ENCODE data around the gene GRID2.

GRID2 gene

DNA sequence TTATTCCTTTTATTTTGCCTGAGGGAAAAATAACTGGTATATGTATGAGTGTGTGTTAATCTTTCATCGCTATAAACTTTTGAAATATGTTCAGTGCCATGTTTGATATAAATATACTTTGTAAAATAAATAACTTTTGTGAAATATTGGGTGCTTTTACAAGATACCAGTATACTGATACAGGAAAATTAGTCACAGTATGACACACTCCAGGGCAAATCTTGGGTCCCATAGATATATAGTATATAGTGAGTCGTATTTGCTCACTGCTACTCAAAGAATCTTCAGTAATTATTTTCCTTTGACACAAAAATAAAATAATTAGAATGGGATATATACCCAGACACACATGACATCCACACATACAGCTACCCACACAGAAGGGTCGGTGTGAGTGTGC lies 472.3 kb downstream of the GRID2 start:
- no peak for DNase-seq

DNA sequence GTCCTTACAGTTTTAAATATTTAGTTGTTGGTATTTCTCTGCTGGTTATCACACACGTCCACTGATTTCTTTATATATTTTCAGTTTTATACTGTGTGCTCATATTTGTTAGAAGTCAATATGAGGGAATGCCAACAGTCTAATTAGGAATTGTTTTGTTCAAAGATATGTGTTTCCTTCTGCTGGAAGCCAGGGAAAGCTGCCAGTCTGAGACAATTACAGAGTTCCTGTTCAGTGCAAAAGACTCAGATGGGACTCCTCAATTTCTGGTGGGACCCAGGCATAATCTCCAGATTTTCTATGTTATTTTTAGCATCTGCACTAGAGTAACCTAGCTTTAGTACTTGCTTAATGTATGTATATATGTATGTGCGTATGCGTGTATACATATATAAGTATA lies 486.0 kb downstream of the GRID2 start:
- no peak for DNase-seq

DNA sequence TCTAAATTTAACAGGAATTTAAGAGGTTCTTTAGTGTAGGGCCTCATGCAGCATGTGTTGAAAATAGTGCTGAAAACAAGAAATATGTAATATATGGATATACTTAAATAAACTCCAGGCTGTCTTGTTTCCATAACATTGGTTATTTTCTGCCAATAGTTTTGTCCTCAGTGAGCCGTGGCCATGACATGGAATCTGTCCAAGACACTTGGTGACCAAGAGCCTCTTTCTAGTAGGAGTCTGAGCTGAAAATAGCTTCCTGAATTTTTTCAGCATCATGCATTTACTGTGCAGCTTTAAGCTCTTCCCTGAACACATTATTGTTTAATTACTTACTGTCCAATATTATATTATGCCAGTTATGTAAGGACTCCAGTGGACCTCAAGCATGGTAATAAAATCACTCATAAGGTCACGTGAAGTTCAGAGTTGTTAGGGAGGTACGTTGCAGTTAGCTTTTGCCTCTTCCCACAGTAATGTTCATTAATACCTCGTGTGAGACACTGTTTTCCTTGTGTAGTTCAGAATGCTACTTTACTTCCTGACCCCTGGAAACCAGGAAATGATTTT lies 488.2 kb downstream of the GRID2 start:
- DNase-seq = no peak

DNA sequence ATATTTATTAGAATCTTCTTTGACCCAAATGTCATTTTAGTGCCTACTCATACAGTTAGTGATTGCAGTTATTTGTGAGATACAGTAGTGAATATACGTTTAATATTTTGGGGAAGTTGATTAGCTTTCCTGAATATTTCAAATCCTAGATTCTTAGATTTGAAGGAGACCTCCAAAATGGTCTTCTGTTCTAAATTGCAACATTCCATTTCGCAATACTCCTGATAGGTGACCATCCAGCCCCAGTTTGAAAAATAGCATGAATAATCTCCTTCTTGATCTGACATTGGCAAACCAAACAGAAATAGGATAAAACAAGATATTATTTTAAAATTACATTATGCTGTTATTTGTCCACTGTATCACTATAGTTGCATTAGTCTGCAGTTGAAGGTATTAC lies 505.6 kb downstream of the GRID2 start:
- DNase-seq = no peak

DNA sequence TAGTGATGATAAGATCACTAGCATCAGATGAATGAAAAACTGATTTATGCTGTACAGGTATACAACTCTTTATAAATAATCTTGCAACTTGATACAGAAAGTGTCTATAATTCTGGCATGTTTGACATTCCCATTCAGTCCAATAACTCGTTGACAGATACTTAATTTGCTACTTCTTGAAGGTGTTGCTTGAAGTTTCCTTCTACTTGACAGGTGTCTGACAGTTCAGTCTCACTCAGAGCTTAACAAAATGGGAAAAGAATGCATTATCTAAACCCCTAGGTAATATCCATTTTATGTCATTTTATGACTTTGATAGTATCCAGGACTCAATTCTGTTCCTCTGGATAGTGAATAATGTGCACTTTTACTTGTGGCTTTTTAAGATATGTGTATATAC lies 508.9 kb downstream of the GRID2 start:
- DNase-seq = no peak

DNA sequence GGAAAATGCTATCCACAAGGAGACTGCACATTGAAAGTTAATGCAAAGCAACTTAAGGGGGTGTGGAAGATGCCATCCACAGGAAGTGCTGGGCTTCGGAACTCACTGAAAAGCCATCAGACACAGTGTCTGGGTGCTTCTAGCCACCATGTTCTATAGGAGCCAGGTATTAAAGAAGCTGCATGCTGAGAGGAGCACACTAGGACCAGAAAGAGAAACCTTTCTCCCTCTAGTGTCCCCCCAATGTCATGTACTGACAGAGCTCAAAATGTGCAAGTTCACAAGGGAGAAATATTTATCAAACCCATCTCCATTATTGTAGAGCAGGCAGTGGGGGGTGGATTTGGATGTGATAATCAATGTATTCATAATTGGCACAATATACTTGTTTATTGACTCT lies 510.9 kb downstream of the GRID2 start:
- DNase-seq = no peak

DNA sequence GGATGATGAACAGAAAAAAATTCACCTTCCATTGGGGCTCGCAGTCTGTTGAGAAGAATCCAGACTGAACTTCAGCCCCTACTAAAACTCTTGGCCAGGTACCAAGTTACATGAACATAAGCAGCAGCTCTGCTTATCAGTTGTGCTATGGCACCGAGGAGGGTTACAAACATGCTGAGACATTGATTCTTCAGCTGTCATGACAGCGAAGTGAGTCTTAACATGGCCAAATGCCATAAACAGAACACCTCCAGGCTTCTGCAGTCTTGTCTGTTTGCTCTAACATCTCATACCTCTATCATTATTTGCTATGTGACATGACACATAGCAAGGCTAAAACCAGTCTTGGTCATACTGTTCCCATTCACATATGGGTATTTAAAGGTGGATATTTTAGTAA lies 521.5 kb downstream of the GRID2 start:
- no peak for DNase-seq

DNA sequence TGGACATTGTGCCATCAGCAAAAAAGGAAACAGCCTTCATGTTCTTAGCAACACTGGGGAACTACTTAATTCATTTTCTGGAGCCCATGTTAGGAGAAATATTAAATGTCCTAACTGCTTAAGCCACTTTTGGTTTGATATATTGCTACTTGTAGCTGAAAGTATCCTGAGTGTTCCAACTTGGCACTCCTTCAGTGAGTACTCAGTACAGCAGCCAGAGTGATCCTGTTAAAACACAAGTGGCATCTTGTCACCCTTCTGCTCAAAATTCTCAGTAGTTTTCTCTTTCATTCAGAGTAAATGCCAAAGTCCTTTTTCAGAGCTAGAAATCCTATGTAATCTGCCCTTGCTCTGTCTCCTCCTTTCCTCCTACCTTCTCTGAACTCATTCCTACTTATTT lies 522.0 kb downstream of the GRID2 start:
- no peak for DNase-seq

DNA sequence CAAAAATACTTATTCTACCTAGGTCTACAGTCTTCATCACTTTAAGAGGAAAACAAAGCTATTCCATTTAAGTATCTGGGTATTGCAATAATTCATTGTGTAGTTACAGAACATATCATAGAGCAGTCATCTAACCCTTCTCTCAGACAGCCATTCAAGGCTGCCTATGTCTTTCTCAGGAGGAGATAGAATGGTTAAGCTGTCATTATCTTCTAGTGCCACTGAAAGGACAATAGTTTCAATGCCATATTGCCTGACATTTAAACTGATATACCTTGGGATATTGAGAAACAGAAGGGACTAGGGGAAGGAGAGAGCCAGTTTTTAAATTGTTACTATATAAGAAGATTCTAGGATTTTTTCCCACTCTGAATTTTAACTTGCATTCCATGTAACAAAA lies 527.0 kb downstream of the GRID2 start:
- DNase-seq = no peak

DNA sequence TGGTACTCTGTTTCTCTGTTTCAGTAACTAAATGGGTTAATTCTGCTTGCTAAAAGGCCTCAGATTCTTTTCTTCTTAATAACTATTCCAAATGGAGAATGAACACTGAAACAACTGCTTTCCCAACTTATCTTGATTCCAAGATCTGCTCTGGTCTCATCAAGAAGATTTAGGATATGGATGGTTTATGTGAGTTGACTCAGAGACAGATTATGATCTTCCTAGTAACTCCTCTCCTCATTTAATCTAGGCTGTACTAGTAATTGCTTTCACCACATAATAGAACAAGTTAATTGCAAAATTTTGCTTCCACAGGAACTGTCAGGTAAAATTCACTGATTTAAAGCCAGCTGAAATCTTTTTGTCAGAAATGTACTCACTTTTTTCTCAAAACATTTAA lies 537.1 kb downstream of the GRID2 start:
- DNase-seq = no peak

DNA sequence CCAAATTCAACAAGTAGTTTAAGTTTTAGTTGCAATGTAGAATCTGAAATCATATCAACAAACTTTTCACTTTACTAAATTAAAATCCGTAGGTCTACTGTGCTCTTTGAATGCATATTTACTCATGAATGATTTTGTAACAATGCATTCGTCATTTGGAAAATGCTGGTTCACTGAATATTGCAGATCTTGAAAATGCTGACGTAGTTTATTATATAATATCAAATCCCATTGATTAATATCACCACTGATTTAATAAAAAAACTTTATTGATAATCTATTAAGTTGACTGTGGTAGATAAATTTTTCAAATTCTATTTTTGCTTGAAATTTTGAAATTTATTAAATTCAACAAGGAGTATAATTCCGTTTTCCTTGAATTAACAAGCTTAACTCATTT lies 540.0 kb downstream of the GRID2 start:
- no peak for DNase-seq

DNA sequence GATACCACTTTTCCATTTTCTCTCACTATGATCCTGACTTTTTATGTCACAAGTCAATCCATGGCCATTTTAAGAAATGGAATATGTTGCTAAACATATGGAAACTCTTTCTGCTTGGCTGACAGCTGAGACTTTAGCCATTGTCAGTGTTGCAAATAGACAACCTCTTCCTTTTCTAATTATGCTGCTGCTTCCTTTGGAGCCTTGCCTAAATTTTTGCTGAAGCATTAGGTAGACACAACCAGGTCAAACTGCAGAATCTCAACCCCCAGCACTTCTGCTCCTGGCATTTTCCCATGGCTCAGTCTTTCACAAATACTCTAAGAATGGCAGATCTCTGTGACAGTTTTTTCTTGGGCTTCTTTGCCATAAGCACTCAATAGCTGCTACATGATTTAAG lies 543.3 kb downstream of the GRID2 start:
- no peak for DNase-seq

DNA sequence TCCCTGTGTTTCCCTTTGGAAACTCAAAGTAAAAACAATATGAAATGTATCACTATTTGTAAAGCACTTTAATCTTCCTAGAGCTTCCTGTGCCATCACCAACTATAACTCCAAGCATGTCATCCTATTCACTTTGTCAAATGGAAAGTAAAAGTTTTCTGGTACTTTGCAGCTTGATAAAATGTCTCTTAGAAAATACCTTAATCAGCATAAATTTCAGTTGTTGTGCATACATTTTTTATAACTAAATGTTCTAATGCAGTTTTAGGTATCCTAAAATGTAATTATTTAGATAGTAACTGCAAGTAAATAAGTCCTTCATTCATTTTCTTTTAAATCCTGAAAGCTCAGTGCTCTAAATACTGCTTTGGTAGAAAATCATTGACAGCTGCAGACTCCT lies 558.7 kb downstream of the GRID2 start:
- no peak for DNase-seq

DNA sequence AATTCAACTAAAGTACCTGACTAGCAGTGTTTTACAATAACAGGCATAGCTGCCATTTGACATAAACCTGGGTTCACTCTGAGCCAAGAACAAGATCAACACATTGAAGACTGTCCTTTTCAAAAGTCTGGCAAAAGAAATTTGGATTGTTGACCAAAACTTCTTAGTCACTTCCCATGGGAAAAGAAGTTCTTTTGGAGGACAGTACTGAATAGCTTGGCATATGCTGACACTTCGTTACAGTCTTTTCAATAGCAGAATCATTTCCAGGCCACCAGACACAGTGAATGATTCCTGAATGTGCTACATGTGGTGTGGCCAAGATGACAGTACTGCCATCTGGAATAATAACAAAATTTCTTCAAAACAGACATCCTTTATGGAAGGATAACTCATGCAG lies 560.3 kb downstream of the GRID2 start:
- no peak for DNase-seq

DNA sequence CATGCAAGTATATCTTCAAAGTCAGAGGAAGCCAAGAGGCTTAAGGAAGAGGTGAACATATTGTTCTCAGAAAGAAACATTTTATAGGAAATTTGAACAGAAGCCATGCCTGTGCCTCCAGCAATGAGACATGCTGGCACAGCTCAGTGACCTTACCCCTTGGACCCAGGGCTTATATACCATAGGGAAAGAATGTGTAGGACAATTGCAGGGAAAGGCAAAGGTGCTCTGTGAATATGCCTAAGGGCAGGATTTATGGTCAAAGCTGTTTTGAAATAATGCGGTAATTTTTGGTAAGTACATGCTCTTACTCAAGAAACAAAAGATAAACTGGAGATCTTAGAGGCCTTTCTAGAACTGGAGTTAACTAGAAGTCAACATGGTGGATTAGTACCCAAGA lies 568.8 kb downstream of the GRID2 start:
- no peak for DNase-seq

DNA sequence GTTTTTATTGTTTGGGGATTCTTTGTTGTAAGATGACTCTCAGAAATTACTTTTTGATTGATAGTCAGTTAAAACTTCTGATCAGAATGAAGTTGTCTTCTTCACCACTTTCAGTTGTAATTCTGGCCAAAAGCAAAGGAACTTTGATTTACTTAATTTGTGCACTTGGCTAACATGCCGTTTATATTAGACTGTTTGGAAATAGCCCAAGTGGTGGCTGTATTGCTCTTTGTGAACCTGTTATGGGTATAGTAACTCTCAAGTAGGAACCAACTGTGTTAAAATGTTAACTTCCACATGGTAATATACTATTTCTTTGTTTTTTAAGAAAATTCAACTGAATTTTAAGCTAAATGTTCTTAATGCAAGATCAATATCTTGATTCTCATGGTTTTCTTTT lies 581.9 kb downstream of the GRID2 start:
- DNase-seq = no peak

DNA sequence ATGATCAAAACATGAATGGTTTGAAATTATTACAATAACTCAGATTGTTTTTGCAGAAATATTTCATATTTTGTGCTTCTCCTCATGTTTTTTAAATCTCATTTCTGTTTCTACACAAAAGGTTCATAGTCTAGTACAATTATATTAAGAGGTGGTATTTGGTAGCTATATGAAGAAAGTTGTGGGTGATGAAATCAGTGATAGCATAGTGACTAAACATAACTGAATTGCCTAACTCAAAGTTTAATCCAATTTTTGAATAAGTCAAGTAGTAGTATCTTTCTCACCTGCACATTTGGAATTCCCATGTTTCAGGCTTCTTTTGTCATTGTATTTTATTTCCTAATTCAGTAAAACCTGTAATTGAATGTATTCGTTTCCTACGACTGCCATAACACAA lies 648.7 kb downstream of the GRID2 start:
- no peak for DNase-seq

DNA sequence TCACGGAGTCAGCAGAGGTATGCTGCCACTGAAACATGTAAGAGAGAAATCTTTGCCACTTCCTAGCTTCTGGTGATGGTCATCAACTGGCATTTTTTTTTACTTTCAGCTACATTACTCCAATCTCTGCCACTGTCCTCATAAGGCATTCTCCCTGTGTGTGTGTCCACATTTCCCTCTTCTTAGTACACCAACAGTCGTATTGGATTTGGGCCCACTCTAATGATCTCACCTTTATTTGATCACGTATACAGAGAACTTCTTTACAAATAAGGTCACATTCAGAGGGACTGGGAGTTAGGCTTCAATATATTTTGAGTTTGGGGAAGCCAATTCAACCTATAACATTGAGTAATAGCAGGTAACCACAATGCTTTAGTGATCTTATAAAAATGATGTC lies 649.1 kb downstream of the GRID2 start:
- DNase-seq = no peak

DNA sequence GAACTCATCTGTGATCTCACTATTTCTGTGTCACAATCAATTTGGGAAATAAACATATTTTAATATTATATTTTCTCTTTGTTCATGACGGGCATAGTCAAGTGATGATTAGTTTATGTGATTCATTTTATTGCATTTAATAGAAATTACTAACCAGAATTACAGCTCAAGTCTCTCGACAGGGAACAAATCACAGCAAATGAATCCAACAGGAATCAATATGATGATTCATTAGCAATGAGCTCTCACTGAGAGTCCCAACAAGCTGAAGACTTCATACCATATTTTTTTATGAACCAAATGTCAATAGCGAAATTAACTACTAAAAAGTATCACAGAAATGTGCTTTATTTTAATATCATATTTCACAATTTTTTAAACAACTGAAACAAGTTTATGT lies 649.7 kb downstream of the GRID2 start:
- no peak for DNase-seq

DNA sequence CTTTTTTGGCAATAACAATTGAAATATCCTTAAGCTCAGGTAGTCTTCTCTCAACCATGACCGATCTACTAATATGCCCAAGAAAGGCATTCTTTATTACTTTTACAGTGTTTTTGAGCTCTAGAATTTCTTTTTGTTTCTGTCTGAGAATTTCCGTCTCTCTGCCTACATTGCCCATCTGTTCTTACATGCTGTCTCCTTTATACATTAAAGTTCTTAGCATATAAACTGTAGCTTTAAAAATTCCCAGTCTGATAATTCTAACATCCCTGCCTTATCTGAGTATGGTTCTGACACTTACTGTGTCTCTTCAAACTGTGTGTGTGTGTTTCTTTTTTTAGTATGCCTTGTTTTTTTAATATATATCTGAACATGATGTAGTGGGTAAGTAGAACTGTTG lies 658.1 kb downstream of the GRID2 start:
- DNase-seq = no peak

DNA sequence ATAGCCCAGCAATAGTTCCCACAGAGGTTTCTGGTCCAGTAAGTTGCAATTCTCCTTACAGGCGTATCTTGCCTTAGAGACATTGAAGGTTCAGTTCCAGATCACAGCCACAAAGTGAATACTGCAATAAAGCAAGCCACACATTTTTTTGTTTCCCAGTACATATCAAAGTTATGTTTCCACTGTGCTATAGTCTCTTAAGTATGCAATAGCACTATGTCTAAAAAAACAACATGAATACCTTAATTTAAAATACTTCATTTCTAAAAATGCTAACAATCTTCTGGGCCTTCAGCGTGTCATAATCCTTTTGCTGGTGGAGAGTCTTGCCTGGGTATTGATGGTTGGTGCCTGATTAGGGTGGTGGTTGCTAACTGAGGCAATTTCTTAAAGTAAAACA lies 659.1 kb downstream of the GRID2 start:
- no peak for DNase-seq

DNA sequence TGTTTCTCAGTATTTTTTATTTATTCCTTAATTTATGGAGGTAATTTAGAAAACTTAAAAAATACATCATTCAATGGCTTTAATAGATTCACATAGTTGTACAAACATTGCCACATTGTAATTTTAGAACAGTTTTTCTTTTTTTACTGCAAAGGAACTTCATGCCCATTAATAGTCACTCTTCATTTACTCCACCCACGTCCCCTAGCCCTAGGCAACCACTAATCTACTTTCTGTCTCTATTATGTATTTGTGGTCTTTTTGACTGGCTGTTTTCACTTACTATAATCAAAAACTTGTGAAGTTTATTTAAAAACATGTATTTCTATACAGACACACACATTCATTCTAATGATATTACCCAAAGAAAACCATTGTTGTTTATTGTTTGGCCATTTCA lies 664.8 kb downstream of the GRID2 start:
- DNase-seq = no peak

DNA sequence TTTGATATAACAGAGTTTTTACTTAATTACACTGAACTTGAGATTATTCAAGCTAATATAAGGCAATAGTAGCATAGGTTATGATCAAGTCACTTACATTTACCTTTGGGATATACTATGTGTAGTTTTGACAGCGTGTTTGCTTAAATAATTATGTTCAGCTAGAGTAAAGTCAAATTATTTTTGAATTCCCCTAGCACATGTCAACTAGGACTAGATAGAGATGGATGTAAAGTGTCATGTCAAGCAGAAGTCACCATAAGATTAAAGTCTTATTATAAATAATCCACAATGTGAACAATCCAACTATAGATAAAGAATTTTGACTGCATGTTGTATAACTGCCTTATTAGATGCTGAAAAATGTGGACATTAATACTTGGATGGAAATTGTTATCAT lies 665.2 kb downstream of the GRID2 start:
- no peak for DNase-seq

DNA sequence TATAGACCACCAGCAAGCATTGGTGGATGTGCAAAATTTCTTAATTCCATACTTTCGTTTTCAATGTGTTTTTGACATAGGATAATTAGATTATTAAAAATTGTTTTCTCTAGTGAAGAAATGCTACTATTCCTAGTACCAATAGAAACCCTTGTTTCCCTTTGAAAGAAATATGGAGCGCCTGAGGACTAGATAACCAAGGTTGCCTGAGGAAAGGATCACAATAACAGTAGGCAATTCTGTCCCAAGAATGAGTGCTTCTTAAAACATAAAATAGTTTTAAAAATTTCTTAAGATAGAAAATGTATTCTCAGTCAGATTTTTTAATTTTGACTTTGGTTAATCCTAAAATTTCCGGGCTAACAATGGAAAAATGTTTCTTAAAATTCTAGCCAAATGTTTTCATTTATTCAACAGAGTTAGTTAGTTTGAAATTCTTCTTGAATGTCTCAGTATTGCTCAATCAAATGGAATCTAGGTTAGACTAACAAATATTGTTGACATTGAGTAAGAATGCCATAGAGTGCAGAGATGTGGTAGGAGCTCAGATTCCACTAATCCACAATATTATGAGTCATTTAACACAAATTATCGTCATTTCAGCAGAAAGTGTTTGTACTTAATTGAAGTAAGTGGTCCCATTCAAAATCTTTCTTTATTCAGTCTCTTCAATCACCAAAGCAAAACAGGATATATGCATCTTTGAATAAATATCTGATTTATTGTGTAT lies 666.0 kb downstream of the GRID2 start:
- DNase-seq = no peak

DNA sequence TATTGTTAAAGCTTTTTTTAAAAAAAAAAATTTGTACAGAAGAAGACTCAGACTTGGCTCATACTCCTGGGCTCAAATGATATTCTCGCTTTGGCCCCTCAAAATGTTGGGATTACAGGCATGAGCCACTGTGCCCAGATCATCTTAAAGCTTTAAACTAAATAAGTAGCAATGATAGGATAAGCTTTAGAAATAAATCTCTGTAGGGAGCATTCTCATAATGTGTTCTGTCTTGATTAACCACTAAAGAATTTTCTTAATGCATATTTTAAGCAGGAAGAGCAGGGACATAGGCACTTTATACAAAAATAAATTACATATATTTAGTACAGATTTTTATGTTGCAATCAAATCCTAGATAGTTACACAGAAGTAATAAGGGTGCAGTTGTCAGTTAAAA lies 667.2 kb downstream of the GRID2 start:
- no peak for DNase-seq

Data from stimulated activated CD8-positive, alpha-beta memory T cell treated with anti-CD3 and anti-CD28 coated beads, Interleukin-4, amount 100 ng/mL, for 48 hours (primary cell).